Smooth muscle cell (in vitro differentiated cells): ENCODE measurements around the gene C1QL1. TPM values are rescaled to one million over a fixed set of nuclear protein-coding genes. Genes with fewer than 3 reads are reported as not detected.

ENCODE experiments used
- DNase-seq: peaks from one replicate; lab custom pipeline; 2025; ENCODE audit not compliant: unreplicated experiment; lab: John Stamatoyannopoulos, UW
- H2AFZ ChIP-seq: fragments of 200-600 bp; sonication (generic); 2 replicates; pipeline ENCODE4 v1.6.0; 2016; ENCODE audit warnings: antibody characterized with exemption, low read depth, mild to moderate bottlenecking
- H3F3A ChIP-seq: fragments of 200-600 bp; sonication (generic); 2 replicates; pipeline ENCODE4 v1.6.0; 2017; ENCODE audit warnings: antibody characterized with exemption, low read depth
- H3K27ac ChIP-seq: fragments of 200-600 bp; sonication (generic); 2 replicates; pipeline ENCODE4 v1.5.1; 2016; ENCODE audit warnings: low read depth, mild to moderate bottlenecking
- H3K27me3 ChIP-seq: fragments of 200-600 bp; sonication (generic); 2 replicates; pipeline ENCODE4 v1.6.1; 2016; ENCODE audit warnings: low read depth, mild to moderate bottlenecking
- H3K36me3 ChIP-seq: fragments of 200-600 bp; sonication (generic); 2 replicates; pipeline ENCODE4 v1.5.1; 2016; ENCODE audit warnings: low read depth
- H3K4me1 ChIP-seq: fragments of 200-600 bp; sonication (generic); 2 replicates; pipeline ENCODE4 v1.5.1; 2016; ENCODE audit warnings: low read depth
- H3K4me2 ChIP-seq: fragments of 200-600 bp; sonication (generic); 2 replicates; pipeline ENCODE4 v1.6.0; 2016; ENCODE audit warnings: mild to moderate bottlenecking
- H3K4me3 ChIP-seq: fragments of 200-600 bp; sonication (generic); 2 replicates; pipeline ENCODE4 v1.5.1; 2016; ENCODE audit warnings: mild to moderate bottlenecking
- H3K79me2 ChIP-seq: fragments of 200-600 bp; sonication (generic); 2 replicates; pipeline ENCODE4 v1.6.0; 2016; ENCODE audit warnings: low read depth, mild to moderate bottlenecking
- H3K9ac ChIP-seq: fragments of 200-600 bp; sonication (generic); 2 replicates; pipeline ENCODE4 v1.6.0; 2016; ENCODE audit warnings: low read depth
- H3K9me3 ChIP-seq: fragments of 200-600 bp; sonication (generic); replicated peaks from 2 replicates; pipeline ENCODE4 v1.5.1; 2016; ENCODE audit warnings: low read depth
- H4K20me1 ChIP-seq: fragments of 200-600 bp; sonication (generic); 2 replicates; pipeline ENCODE4 v1.6.0; 2016; ENCODE audit warnings: low read depth
- CTCF ChIP-seq: fragments of 200-600 bp; sonication (generic); IDR thresholded peaks from 2 replicates; pipeline ENCODE4 v1.5.1; 2017; ENCODE audit warnings: borderline replicate concordance, mild to moderate bottlenecking, antibody characterized with exemption; ENCODE audit not compliant: insufficient read depth, poor library complexity, severe bottlenecking
- WGBS: methylation state at CpG from one replicate; pipeline ENCODE4 v1.1.7; 2016; ENCODE audit warnings: low lambda C conversion rate; 5-methylcytosine and 5-hydroxymethylcytosine counted together
- polyA plus RNA-seq: library from polyadenylated mRNA; unstranded; fragments of >200 nt; fragmentation: Nextera tagmentation; extraction: Ambion mirVana; gene quantifications from 2 replicates; pipeline ENCODE4 v1.2.1, GENCODE V29; 2016
- total RNA-seq: library from RNA; depleted of rRNA; stranded (reverse); fragments of >200 nt; gene quantifications from 2 replicates; pipeline ENCODE4 v1.2.3, GENCODE V29; 2014

Gene C1QL1
- total and polyA plus RNA-seq, 2 experiments from 2014 or later = 5.6 TPM; not detected in 1

- H3K9ac ChIP-seq = no peak overlapping the region
- WGBS = 91% methylated on average over 4 of the region's 4 CpGs
- no peaks in the 10 kb centered on the region for H3K36me3 ChIP-seq
- H4K20me1 ChIP-seq = no peaks in the 10 kb centered on the region
- H3K4me1 ChIP-seq = no peaks in the 10 kb centered on the region
- H3K27me3 ChIP-seq = peaks cover 14% of the 10 kb centered on the region
- no peak overlapping the region for H3K27ac ChIP-seq
- no peak overlapping the region for H3K4me3 ChIP-seq
- TF ChIP-seq CTCF = no peak
- H2AFZ ChIP-seq = no peak overlapping the region
- H3F3A ChIP-seq = peaks cover 2% of the 10 kb centered on the region
- no peaks in the 10 kb centered on the region for H3K79me2 ChIP-seq
- no peak for DNase-seq
- H3K9me3 ChIP-seq = no peaks in the 10 kb centered on the region
- H3K4me2 ChIP-seq = no peak overlapping the region
These were observed 54.0 kb downstream of the C1QL1 start for GRCh38 chr17:44914148-44914547.

GRCh38 chr17:44913676-44914075 lies 54.4 kb downstream of the C1QL1 start:
- Histone ChIP-seq H3K27me3 (peaks cover 14% of the 10 kb centered on the region), H3K36me3 (no peaks in the 10 kb centered on the region), H3K4me2 (no peak overlapping the region), H3K9ac (no peak overlapping the region), H3F3A (peaks cover 5% of the 10 kb centered on the region), H3K4me1 (no peaks in the 10 kb centered on the region), H3K79me2 (no peaks in the 10 kb centered on the region), H3K9me3 (no peaks in the 10 kb centered on the region), H3K27ac (no peak overlapping the region), H2AFZ (no peak overlapping the region), H4K20me1 (no peaks in the 10 kb centered on the region), H3K4me3 (no peak overlapping the region)
- no peak for TF ChIP-seq CTCF
- 70% methylated on average over 6 of the region's 6 CpGs for WGBS
- DNase-seq = no peak

- Histone ChIP-seq H4K20me1 (no peaks in the 10 kb centered on the region), H3K27ac (no peak overlapping the region), H2AFZ (no peak overlapping the region), H3K36me3 (no peaks in the 10 kb centered on the region), H3K4me1 (no peaks in the 10 kb centered on the region), H3K79me2 (no peaks in the 10 kb centered on the region), H3K27me3 (peaks cover 14% of the 10 kb centered on the region), H3K4me2 (no peak overlapping the region), H3K4me3 (no peak overlapping the region), H3K9ac (no peak overlapping the region), H3K9me3 (no peaks in the 10 kb centered on the region), H3F3A (peaks cover 5% of the 10 kb centered on the region)
- no peak for TF ChIP-seq CTCF
- no peak for DNase-seq
- WGBS = 90% methylated on average over 14 of the region's 14 CpGs
These were observed 55.1 kb downstream of the C1QL1 start for GRCh38 chr17:44912763-44913544.
